GM19467 (cell line): ENCODE measurements around the gene PPP1R9B.

Experiments used
- ATAC-seq: cut with Tn5 transposase; IDR thresholded peaks from one replicate; pipeline ENCODE4 v1.9.1; 2021; ENCODE audit warnings: mild to moderate bottlenecking, moderate library complexity; ENCODE audit not compliant: unreplicated experiment

The PPP1R9B gene

GRCh38 chr17:50150354-50151040 is at the start of gene PPP1R9B:
PPP1R9B (minus strand) TSS chr17:50150677; CDS start chr17:50150513, 164 bp downstream.
- ATAC-seq, result no peak

- no peak for ATAC-seq
Observed at GRCh38 chr17:50199803-50200456, 49.5 kb upstream of the PPP1R9B start.

- ATAC-seq, result no peak
Observed at GRCh38 chr17:50199211-50199802, 48.8 kb upstream of the PPP1R9B start.

GRCh38 chr17:50198026-50198669 is 47.7 kb upstream of the PPP1R9B start:
- no peak for ATAC-seq

- ATAC-seq, result no peak
Observed at GRCh38 chr17:50196826-50197225, 46.3 kb upstream of the PPP1R9B start.

- no peak for ATAC-seq
Observed at GRCh38 chr17:50196036-50196435, 45.6 kb upstream of the PPP1R9B start.

- ATAC-seq, result no peak
Observed at GRCh38 chr17:50194934-50195865, 44.7 kb upstream of the PPP1R9B start.

GRCh38 chr17:50194140-50194933 is 43.9 kb upstream of the PPP1R9B start:
- no peak for ATAC-seq

- no peak for ATAC-seq
Observed at GRCh38 chr17:50192618-50193291, 42.3 kb upstream of the PPP1R9B start.

- ATAC-seq, result no peak
Observed at GRCh38 chr17:50192144-50192617, 41.7 kb upstream of the PPP1R9B start.

- ATAC-seq, result no peak
Observed at GRCh38 chr17:50191359-50192143, 41.1 kb upstream of the PPP1R9B start.

GRCh38 chr17:50190603-50191358 is 40.3 kb upstream of the PPP1R9B start:
- no peak for ATAC-seq

GRCh38 chr17:50190293-50190602 is 39.8 kb upstream of the PPP1R9B start:
- no peak for ATAC-seq

- ATAC-seq, result no peak
Observed at GRCh38 chr17:50189550-50190292, 39.2 kb upstream of the PPP1R9B start.

GRCh38 chr17:50188921-50189549 is 38.6 kb upstream of the PPP1R9B start:
- ATAC-seq, result no peak

- no peak for ATAC-seq
Observed at GRCh38 chr17:50188531-50188920, 38.0 kb upstream of the PPP1R9B start.
